Cortex of kidney (tissue), 1 donor: ENCODE measurements around the gene SLC11A1.

Source experiments
- DNase-seq: peaks from one replicate; lab custom pipeline; 2025; lab: John Stamatoyannopoulos, UW

Gene SLC11A1

GRCh38 chr2:218367415-218368149 is 14.5 kb upstream of the SLC11A1 start:
- no peak for DNase-seq

DNA sequence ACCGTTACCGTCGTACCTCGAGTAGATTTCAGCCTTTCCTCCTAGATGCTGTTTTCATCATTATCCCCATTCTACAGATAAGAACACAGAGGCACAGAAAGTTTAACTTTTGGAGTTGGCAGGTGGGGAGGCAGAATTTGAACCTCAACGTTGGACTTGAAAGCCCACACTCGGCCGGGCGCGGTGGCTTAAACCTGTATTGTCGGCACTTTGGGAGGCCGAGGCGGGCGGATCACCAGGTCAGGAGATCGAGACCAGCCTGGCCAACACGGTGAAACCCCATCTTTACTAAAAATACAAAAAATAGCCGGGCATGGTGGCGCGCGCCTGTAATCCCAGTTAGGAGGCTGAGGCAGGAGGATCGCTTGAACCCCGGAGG is 13.9 kb upstream of the SLC11A1 start:
- DNase-seq: no peak

- DNase-seq: no peak
Measured at GRCh38 chr2:218368621-218369153, 13.4 kb upstream of the SLC11A1 start.

GRCh38 chr2:218369330-218369729 is 12.7 kb upstream of the SLC11A1 start:
- no peak for DNase-seq

DNA sequence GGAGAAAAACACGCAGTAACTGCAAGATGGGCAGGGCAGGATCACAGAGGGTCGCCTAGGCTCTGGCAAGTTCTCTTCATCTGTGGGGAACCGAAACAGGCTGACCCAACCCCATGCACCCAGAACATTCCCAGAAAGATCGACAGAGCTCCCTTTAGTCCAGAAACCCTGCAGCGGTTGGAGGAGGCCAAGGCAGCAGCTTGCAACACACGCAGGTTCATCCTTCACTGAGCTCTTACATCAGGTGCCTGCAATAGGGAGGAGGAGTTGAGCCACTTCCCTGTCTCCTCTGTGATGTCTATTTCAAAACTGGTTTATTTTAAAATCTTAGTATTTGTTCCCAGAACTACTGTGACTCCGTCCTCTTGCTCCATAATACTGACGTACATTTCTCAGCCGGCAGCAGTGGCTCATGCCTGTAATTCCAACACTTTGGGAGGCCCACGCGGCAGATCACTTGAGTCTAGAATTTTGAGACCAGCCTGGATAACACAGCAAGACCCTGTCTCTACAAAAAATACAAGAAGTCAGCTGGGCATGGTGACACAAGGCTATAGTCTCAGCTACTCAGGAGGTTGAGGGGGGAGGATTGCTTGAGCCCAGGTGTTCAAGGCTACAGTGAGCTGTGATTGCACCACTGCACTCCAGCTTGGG is 11.5 kb upstream of the SLC11A1 start:
- DNase-seq: no peak

GRCh38 chr2:218371983-218372350 is 10.1 kb upstream of the SLC11A1 start:
- no peak for DNase-seq

GRCh38 chr2:218374795-218375194 is 7.3 kb upstream of the SLC11A1 start:
- DNase-seq: no peak

- no peak for DNase-seq
Measured at GRCh38 chr2:218375212-218375611, 6.9 kb upstream of the SLC11A1 start.

GRCh38 chr2:218378053-218378452 is 4.0 kb upstream of the SLC11A1 start:
- DNase-seq: no peak

- DNase-seq: no peak
Measured at GRCh38 chr2:218382785-218383184, 712 bp downstream of the SLC11A1 start.

- no peak for DNase-seq
Measured at GRCh38 chr2:218383892-218384519, 1.9 kb downstream of the SLC11A1 start.

GRCh38 chr2:218384975-218385374 is 2.9 kb downstream of the SLC11A1 start:
- DNase-seq: no peak

DNA sequence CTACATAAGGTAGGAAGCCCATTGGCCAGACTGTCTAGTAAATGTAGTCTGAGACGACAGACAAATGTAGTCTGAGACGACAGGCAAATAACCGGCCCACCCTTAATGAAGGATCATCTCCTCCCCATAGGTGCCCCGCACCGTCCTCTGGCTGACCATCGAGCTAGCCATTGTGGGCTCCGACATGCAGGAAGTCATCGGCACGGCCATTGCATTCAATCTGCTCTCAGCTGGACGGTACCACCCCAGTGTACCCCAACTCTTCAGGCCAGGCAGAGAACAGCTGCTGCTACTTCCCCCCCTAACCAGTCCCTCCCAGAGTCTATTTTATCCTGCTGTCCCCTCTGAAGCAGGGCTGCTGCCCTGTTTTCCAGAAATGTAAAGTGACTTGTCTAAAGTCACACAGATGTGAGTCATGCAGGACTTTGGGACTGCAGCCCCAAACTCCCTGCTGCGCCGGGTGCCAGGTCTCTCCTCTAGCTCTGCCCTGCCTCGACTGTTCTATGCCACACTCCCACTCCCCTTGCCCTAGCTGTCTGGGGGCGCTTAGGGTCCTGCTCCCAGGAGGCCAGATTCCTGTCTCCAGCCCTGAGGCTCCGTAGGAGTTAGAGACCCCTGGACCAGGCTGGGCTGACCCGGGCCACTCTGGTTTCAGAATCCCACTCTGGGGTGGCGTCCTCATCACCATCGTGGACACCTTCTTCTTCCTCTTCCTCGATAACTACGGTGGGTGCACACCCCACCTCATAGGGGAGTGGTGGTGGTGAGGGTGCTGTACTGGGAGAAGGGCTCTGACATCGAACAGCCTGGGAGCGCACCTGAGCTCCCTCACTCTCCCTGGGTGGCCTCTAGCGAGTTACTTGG is 4.7 kb downstream of the SLC11A1 start:
- DNase-seq: no peak

- no peak for DNase-seq
Measured at GRCh38 chr2:218387369-218388194, 5.5 kb downstream of the SLC11A1 start.

- DNase-seq: no peak
Measured at GRCh38 chr2:218389333-218390150, 7.5 kb downstream of the SLC11A1 start.

DNA sequence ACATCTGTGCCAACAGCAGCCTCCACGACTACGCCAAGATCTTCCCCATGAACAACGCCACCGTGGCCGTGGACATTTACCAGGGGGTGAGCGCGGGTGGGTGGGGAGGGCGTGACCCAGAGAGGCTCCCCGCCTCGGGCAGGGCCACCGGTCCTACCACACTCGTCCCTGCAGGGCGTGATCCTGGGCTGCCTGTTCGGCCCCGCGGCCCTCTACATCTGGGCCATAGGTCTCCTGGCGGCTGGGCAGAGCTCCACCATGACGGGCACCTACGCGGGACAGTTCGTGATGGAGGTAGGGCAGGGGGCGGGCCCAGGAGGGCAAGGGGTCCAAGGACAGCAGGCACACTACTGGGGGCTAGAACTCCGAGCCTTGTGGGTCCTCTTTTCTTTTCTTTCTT is 9.1 kb downstream of the SLC11A1 start:
- DNase-seq: no peak

DNA sequence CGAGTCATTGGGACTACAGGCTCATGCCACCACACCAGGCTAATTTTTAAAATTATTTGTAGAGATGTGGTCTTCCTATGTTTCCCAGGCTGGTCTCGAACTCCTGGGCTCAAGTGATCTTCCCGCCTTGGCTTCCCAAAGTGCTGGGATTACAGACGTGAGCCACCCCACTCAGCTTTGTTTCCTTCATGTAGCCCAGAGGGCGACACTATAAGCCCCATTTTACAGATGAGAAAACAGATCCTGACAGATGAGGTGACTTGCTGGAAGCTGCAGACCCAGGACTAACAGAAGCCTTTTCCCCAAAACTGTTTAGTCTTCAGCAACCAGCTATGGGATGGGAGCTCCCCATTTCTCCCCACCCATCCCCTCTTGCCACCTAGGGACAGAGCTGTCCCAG is 10.4 kb downstream of the SLC11A1 start:
- DNase-seq: no peak

DNA sequence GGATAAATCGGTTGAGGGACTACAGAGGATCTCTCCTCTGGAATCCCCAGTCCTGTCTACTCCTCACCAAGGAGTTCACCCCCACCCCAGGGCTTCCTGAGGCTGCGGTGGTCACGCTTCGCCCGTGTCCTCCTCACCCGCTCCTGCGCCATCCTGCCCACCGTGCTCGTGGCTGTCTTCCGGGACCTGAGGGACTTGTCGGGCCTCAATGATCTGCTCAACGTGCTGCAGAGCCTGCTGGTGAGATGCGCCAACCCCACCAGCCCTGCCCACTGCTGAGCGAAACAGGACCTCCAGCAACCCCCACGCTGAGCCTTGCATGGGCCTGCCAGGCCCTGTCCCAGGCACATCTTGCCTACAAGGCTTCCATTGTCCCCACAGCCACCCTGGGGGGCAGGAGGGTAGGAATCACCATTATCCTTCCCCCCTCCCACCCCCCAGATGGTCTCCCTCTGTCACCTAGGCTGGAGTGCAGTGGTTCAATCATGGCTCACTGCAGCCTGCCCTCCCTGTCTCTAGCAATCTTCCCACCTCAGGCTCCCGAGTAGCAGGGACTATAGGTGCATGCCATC is 10.9 kb downstream of the SLC11A1 start:
- DNase-seq: no peak

- no peak for DNase-seq
Measured at GRCh38 chr2:218393750-218394290, 11.7 kb downstream of the SLC11A1 start.
